B cell (primary cell): Measurements from ENCODE around the gene LCORL.

ENCODE experiments used
- CTCF ChIP-seq: fragments of 200-600 bp; IDR thresholded peaks from one replicate; pipeline ENCODE4 v1.8.0; 2022; ENCODE audit warnings: antibody characterized with exemption, mild to moderate bottlenecking
- EZH2 ChIP-seq: IDR thresholded peaks from 2 replicates; pipeline ENCODE4 v1.6.1; 2012; ENCODE audit warnings: borderline replicate concordance, low read depth, mild to moderate bottlenecking, moderate library complexity, low read length; ENCODE audit not compliant: insufficient read depth, poor library complexity, severe bottlenecking

GRCh38 chr4:18033111-18034085 is 11.8 kb upstream of the LCORL start:
- no peak for TF ChIP-seq CTCF
- TF ChIP-seq EZH2: no peak
